ENCODE measurements around the gene MRI1. TPM values are rescaled to one million over a fixed set of nuclear protein-coding genes. Genes with fewer than 3 reads are reported as not detected.
"Not testable (repeated sequence)": the region's sequence is repeated elsewhere in the genome, so short reads cannot be mapped to it uniquely, and the experiment has no call there.

Gene MRI1
- 46.8 TPM for total RNA-seq

DNA sequence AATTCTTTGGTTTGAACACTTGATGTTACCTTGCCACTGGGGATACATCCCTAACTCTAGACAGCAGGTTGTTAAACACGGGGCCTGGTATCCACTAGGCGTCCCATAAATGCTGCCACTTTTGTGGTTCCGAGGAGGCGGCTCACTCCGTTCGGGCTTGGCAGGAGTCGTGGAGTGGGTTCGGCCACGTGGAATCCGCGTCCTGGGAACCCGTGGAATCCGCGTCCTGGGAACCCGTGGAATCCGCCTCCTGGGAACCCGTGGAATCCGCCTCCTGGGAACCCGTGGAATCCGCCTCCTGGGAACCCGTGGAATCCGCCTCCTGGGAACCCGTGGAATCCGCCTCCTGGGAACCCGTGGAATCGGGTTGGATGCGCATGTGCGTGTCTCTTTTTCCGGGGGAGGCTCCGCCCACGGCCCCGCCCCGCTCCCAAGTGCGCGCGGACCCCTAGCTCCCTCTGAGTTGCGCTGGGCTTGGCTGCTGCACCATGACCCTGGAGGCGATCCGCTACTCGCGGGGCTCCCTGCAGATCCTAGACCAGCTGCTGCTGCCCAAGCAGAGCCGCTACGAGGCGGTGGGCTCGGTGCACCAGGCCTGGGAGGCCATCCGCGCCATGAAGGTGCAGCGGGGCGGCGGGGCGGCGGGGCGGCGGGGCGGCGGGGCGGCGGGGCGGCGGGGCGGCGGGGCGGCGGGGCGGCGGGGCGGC, at the start of gene MRI1:
Gene MRI1, plus strand, starts transcription at position 422 of the 707 bp plus-strand sequence. Its CDS starts 67 bp downstream, at position 489.
- DNase-seq = peak; percentile 89

DNA sequence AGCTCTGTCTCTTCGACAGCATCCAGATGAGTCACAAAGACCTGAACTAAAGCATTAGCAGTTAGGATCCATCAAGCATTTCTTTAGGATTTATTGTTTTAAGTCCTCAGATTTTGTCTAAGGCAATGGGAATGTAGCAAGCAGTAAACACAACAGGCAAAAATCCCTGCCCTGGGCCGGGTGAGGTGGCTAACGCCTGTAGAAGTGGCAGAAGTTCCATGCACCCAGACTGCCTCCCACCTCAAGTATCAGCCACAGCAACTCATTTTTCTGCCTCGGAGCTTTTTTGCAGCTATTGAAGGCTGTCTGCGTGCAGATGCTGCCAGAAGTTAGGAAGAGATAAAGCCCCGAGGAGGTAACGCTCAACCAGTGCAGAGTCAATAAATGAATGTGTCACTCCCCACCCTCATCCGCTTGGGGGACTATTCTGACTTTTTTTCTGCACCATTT, 47.1 kb upstream of the MRI1 start:
- no peak for DNase-seq

GRCh38 chr19:13718733-13719132, 45.6 kb upstream of the MRI1 start:
- DNase-seq = peak; percentile 90

- peak; percentile 57 for DNase-seq
Measured at GRCh38 chr19:13722146-13722545, 42.2 kb upstream of the MRI1 start.

DNA sequence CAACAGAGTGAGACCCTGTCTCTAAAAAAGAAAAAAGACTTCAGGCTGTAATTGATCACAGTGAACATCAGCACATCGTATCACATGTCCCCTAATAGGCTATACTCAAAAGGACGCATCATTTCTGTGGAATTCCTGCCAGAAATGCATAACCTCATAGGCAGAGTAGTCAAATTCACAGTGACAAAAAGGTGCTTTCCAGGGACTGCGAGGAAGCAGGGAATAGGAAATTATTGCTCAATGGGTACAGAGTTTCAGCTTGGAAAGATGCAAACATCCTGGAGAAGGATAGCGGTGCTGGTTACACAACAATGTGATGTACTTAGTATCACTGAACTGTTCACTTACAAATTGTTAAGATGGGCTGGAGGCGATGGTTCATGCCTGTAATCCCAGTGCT, 41.1 kb upstream of the MRI1 start:
- no peak for DNase-seq

- DNase-seq = no peak
Measured at GRCh38 chr19:13726323-13726722, 38.0 kb upstream of the MRI1 start.

- peak; percentile 68 for DNase-seq
Measured at GRCh38 chr19:13727798-13728197, 36.5 kb upstream of the MRI1 start.

DNA sequence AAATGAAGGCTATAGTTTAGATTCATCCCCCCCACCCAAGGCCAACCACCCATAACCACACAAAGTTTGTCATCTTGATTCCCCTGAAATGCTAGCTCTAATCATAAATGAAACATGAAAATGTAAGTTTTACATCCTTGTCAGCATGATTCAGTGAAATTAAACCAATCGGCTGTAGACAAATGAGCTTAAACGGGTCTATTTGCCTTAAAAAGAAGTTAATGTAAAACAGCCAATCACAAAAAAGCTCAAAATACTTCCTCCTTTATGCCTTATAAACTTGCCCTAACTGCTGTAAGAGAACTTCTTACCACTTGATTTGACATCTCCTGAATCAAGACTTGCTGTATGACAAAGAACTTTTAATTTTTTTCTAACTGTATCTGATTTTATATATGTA, 34.5 kb upstream of the MRI1 start:
- DNase-seq = no peak

- peak; percentile 98 for DNase-seq
Measured at GRCh38 chr19:13731147-13731964, 33.0 kb upstream of the MRI1 start.

DNA sequence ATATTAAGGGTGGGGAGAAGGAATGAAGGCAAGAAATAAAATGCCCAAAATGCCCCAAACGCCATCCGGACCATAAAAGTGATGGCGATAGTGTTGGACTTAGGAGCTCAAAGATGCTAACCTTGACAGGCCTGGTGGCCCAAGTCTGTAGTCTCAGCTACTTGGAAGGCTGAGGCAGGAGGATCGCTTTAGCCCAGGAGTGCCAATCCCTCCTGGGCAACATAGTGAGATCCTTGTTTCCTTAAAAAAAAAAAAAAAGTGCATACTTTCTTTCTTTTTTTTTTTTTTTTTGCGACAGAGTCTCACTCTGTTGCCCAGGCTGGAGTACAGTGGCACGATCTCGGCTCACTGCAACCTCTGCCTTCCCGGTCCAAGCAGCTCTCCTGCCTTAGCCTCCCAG, 32.0 kb upstream of the MRI1 start:
- no peak for DNase-seq

- DNase-seq = no peak
Measured at GRCh38 chr19:13734751-13735150, 29.6 kb upstream of the MRI1 start.

- no peak for DNase-seq
Measured at GRCh38 chr19:13738073-13738472, 26.2 kb upstream of the MRI1 start.

GRCh38 chr19:13741893-13742292, 22.4 kb upstream of the MRI1 start:
- no peak for DNase-seq

DNA sequence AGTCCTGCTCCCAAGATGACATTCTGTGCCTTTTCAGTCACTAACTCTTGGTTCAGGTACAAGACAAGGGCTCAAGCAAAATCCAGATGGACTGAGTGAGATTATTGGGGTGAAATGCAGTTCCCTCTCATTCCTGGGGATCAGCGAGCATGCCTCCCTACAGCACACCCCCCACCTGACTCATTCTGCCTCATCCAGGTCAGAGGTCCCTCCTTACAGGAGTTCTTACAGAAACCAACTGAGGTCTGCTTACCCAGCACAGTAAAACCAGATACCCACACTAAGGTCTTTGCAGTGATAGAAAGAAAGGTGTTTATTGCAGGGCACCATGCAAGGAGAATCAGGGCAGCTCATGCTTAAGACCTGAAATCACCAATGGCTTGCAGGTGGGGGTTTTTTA, 21.6 kb upstream of the MRI1 start:
- no peak for DNase-seq

- no peak for DNase-seq
Measured at GRCh38 chr19:13744174-13744573, 20.1 kb upstream of the MRI1 start.

DNA sequence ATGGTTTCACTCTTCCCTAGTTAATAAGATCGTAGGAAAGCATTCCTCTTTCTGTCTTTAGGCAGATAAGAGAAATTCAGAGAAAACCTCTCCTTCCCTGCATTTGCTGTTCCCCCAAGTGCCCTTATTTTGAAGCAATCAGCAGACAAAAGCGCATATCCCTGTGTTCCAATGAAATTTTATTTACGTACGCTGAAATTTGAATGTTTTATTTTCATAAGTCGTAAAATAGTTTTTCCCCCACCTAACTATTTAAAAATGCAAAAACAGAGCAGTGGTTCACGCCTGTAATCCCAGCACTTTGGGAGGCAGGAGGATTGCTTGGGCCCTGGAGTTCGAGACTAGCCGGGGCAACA, 17.2 kb upstream of the MRI1 start:
- no peak for DNase-seq

DNA sequence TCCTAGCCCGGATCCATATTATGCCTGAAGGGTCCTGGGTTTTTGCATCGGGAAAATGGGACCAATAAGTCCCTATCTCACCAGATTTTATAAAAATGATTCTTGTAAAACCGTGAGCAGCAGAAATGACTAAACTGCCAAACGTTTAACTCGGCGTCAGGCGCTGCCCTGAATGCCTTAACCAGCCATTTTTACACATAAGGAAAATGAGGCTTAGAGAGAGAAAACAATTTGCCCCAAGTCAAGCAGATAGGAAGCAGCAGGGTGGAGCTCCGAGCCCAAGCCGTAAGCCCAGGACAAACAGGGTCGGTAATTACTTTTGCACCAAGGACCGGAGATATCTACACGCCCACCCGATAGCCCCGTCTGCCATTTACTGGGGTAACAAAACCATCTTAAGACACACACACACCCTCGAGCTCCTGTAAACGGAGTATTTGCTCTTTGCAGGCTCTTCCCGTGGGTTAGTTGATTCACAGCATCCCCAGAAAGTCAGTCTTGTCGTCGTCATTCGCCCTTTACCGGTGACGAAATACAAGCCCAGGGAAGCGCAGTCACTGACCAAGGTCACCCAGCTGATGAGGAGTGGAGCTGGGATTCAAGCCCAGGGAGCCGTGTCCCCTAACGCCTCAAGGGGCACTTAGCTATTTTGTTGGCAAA, 16.0 kb upstream of the MRI1 start:
- DNase-seq = no peak

DNA sequence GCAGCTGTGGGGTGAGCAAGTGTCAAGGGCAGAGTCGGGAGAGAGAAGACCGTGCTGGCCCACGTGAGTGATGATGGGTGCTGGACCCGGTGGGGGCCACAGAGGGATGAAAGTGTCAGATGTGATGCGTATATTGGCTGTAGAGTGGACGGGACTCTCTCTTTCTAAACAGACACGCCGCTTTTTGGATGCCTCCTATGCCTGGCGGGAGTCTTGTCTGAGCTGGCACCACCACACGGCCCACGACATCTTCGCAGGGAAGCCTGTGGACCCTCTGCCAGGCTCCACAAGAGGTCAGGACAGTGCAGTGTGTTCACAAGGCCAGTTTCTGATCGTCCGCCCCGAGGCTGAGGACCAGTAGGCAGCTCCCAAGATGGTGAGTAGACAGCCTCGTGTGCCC, 12.9 kb upstream of the MRI1 start:
- no peak for DNase-seq

GRCh38 chr19:13753622-13754021, 10.7 kb upstream of the MRI1 start:
- not testable (repeated sequence) for DNase-seq

DNA sequence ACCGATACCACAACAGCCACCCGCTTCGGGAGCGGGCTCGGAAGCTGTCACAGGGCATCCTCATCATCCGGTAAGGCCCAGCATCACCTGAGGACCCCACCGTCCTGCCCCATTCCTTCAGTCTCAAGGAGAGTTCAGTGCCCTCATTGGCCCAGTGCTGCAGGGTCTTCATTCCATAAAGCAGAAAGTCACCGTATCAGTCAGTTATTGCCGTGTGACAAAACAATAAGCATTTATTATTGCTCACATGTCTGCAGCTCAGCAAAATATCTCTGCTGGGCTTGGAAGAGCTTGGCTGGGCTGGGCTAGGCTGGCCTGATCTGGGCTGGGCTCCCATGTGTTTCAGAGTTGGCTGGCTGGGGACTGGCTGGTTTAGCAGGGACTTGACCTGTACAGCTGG, 8.1 kb upstream of the MRI1 start:
- DNase-seq = no peak

DNA sequence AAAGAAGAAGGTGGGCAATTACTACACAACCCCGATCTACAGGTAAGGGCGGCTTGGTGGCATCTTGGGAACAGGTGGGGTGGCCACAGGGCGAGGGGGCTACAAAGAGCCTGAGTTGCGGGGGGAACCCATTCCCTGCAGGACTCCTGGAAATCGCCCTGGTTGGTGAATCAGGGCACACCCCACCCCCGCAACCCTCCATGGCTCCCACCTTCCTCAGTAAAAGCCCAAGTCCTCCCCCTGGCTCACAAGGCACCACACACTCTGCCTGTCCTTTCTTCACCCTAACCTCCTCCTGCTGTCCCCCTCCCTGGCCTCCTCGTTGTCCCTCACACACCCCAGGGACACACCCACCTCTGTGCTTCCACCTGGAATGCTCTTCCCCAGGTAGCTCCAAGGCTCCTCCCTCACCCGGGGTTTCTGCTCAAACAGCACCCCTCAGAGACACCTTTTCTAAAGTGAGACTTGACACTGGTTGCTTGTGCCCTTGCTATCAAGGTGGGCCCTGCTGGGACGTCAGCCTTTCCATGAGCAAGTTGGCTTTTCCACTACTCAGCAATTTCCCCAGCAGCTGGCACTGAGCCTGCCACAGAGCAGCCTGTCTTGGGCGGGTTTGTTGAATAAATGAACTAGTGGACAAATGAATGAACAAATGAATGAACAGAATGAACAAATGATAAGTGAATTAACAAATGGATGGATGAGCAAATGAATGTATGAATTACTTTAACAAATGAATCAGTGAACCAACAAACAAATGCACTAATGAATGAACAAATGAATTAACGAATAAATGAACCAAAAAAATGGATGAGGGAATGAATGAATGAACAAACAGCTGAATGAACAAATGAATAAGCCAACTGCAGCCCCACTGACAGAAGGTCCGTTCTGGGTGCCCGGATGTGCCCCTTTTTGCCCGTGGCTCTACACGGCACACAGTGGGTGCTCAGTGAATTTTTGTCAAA, 6.2 kb upstream of the MRI1 start:
- no peak for DNase-seq

GRCh38 chr19:13758795-13759194, 5.5 kb upstream of the MRI1 start:
- DNase-seq = no peak

Data from tongue (tissue), 2 donors.